Measurements from ENCODE around the gene GLRA2.

GLRA2 gene

GRCh38 chrX:14528629-14529289, 577 bp upstream of the GLRA2 start:
- peak; percentile 68 for DNase-seq
- Histone ChIP-seq H3K4me3 (ENCODE audit: low read depth, low read length) (peak overlapping the region; percentile 32), H3K27me3 (replicated peaks) (no peaks in the 10 kb centered on the region), H3K36me3 (replicated peaks) (no peaks in the 10 kb centered on the region), H3K27ac (no peak overlapping the region)
- in situ Hi-C loops (cut with HindIII; ENCODE audit: low pct_ligation_motif_present, low sequenced_read_pairs): no loop called here
- peak; percentile 59 for TF ChIP-seq CTCF (IDR thresholded peaks at IDR 0.05; ENCODE audit: low read depth, low read length, missing control alignments)

GRCh38 chrX:14533867-14534266, 4.5 kb downstream of the GLRA2 start:
- no peak for TF ChIP-seq CTCF (IDR thresholded peaks at IDR 0.05; ENCODE audit: low read depth, low read length, missing control alignments)
- no peaks in the 10 kb centered on the region for H3K27me3 ChIP-seq (replicated peaks)
- no peak overlapping the region for H3K27ac ChIP-seq
- no peaks in the 10 kb centered on the region for H3K36me3 ChIP-seq (replicated peaks)
- no peak overlapping the region for H3K4me3 ChIP-seq (ENCODE audit: low read depth, low read length)
- in situ Hi-C loops (cut with HindIII; ENCODE audit: low pct_ligation_motif_present, low sequenced_read_pairs): no loop called here
- DNase-seq: no peak

GRCh38 chrX:14546190-14546589, 16.9 kb downstream of the GLRA2 start:
- no peak for TF ChIP-seq CTCF (IDR thresholded peaks at IDR 0.05; ENCODE audit: low read depth, low read length, missing control alignments)
- H3K27ac ChIP-seq: no peak overlapping the region
- H3K4me3 ChIP-seq (ENCODE audit: low read depth, low read length): no peak overlapping the region
- H3K27me3 ChIP-seq (replicated peaks): no peaks in the 10 kb centered on the region
- DNase-seq: no peak
- in situ Hi-C loops (cut with HindIII; ENCODE audit: low pct_ligation_motif_present, low sequenced_read_pairs): no loop called here
- no peaks in the 10 kb centered on the region for H3K36me3 ChIP-seq (replicated peaks)

GRCh38 chrX:14554131-14554715, 24.9 kb downstream of the GLRA2 start:
- Histone ChIP-seq H3K27me3 (replicated peaks) (no peaks in the 10 kb centered on the region), H3K27ac (no peak overlapping the region), H3K4me3 (ENCODE audit: low read depth, low read length) (no peak overlapping the region), H3K36me3 (replicated peaks) (no peaks in the 10 kb centered on the region)
- in situ Hi-C loops (cut with HindIII; ENCODE audit: low pct_ligation_motif_present, low sequenced_read_pairs): no loop called here
- DNase-seq: no peak
- TF ChIP-seq CTCF (IDR thresholded peaks at IDR 0.05; ENCODE audit: low read depth, low read length, missing control alignments): no peak

GRCh38 chrX:14564058-14564457, 34.7 kb downstream of the GLRA2 start:
- H3K27me3 ChIP-seq (replicated peaks): no peaks in the 10 kb centered on the region
- no peak for DNase-seq
- in situ Hi-C loops (cut with HindIII; ENCODE audit: low pct_ligation_motif_present, low sequenced_read_pairs): no loop called here
- no peak overlapping the region for H3K4me3 ChIP-seq (ENCODE audit: low read depth, low read length)
- no peaks in the 10 kb centered on the region for H3K36me3 ChIP-seq (replicated peaks)
- no peak for TF ChIP-seq CTCF (IDR thresholded peaks at IDR 0.05; ENCODE audit: low read depth, low read length, missing control alignments)
- H3K27ac ChIP-seq: no peak overlapping the region

GRCh38 chrX:14573161-14573560, 43.8 kb downstream of the GLRA2 start:
- Histone ChIP-seq H3K4me3 (ENCODE audit: low read depth, low read length) (no peak overlapping the region), H3K27me3 (replicated peaks) (no peaks in the 10 kb centered on the region), H3K36me3 (replicated peaks) (no peaks in the 10 kb centered on the region), H3K27ac (no peak overlapping the region)
- DNase-seq: no peak
- no peak for TF ChIP-seq CTCF (IDR thresholded peaks at IDR 0.05; ENCODE audit: low read depth, low read length, missing control alignments)
- in situ Hi-C loops (cut with HindIII; ENCODE audit: low pct_ligation_motif_present, low sequenced_read_pairs): no loop called here

Measured in brain microvascular endothelial cell (primary cell).